Esophagus muscularis mucosa (tissue), 2 donors: ENCODE results near the gene NEB.

ENCODE experiments used
- POLR2A ChIP-seq: fragments of 450-650 bp; IDR thresholded peaks from one replicate; pipeline ENCODE4 v1.6.1; 2017; ENCODE audit warnings: antibody characterized with exemption, moderate library complexity, mild to moderate bottlenecking, low read depth
- POLR2AphosphoS5 ChIP-seq, 2 donors: sonication (generic); formaldehyde crosslinking; IDR thresholded peaks; one replicate each; pipeline ENCODE4 v1.6.1; 2017; ENCODE audit warnings: antibody characterized with exemption in 2 of 2

- TF ChIP-seq POLR2A: no peak
- no peak for TF ChIP-seq POLR2AphosphoS5 (IDR thresholded peaks at IDR 0.05)
Observed at GRCh38 chr2:151437630-151438029, 296.6 kb downstream of the NEB start.
